ENCODE results near the gene ENHO.

The ENHO gene

DNA sequence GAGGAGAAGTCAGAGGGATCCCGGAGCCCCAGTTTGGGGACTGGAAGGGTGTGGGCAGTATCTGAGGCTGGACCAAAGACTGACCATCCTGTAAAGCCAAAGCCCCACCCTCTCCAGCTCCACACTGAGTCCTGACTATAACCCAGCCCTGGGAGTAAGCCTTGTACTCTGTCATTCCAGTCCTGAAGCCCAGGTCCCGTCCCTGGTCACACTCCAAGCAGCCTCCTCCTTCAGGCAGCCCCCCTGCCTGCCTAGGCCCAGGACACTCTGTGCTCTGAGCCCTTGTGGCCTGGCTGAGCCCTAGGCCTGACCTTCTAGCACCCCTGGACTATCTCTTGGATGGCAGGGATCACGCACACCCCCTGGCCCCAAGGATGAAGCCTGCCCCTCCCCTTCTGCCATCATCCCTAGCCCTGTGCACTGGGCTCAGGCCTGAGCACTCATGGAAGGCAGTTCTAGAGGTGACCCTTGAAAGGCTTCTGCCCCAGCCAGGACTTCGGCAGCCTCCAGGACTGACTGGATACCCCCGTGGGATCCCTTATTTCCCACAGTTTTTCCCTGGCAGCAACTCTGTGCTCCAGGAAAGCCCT, 28.0 kb upstream of the ENHO start:
- no peak overlapping the region for H3K27ac ChIP-seq
- TF ChIP-seq ZFX (IDR thresholded peaks at IDR 0.05) (no peak), CTCF (conservative IDR thresholded peaks at IDR 0.05) (no peak)

GRCh38 chr9:34550016-34550680, 27.4 kb upstream of the ENHO start:
- TF ChIP-seq CTCF (conservative IDR thresholded peaks at IDR 0.05): no peak
- TF ChIP-seq ZFX (IDR thresholded peaks at IDR 0.05): no peak
- H3K27ac ChIP-seq: no peak overlapping the region

DNA sequence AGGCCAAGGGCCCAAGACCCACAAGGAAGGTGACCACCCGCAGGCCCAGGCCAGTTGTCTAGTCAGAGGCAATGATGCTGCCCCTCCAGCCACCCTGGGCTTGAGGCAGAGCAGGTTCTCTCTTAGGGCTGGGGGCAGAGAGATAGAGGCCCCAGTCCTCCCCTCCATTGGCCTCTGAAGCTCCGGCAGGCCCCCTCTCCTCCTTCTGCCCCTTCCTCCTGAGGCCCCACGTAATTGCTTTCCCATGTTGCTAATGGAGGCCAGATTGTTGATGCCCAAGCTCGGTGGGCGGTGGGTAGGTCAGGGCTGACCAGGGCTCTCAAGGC, 26.6 kb upstream of the ENHO start:
- TF ChIP-seq CTCF (conservative IDR thresholded peaks at IDR 0.05) (no peak), ZFX (IDR thresholded peaks at IDR 0.05) (no peak)
- H3K27ac ChIP-seq: no peak overlapping the region

GRCh38 chr9:34547960-34548611, 25.3 kb upstream of the ENHO start:
- H3K27ac ChIP-seq: no peak overlapping the region
- TF ChIP-seq ZFX (IDR thresholded peaks at IDR 0.05) (no peak), CTCF (conservative IDR thresholded peaks at IDR 0.05) (peak; percentile 93)

DNA sequence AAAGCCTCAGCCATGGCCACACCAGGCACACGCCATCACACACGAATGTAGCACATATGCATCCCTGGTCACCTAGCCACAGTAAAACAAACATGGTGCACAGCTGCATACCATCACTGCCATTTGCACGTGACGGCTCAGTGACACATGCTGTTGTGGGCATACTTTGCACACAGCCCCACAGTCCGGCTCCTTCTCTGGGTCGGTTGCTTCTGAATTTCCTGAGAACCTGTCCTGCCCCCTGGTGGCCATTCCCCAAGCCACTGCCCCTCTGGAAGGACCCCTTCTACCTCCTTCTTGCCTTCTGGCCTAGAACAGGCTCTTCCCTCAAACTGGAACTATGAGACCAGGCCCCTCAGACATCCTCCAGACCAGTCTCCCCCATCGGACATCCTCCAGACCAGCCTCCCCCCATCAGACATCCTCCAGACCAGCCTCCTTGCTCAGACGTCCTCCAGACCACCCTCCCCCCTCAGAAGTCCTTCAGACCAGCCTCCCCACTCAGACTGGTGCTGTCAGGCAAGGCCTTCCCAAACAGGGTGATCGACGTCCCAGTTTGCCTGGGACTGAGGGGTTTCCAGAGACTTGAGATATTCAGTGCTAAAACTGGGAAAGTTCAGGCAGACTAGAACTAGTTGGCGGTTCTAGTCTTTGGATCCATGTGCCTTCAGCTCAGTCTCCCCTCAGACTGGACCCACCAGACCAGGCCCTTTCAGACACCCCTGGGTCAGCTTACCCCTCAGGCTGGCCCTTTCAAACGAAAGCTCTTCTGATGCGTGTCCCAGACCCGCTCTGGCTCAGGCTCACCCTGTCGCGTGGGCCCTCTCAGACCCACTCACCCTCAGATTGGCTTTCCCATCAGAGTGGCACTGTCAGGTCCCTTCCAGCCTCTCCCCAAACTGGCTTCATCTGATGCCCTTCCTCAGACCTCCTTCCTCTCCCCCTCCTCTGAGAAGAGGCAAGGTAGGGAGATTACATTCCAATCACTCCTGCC, 24.3 kb upstream of the ENHO start:
- H3K27ac ChIP-seq: peak overlapping the region; percentile 64; the same call in 1 of the 2 replicates
- TF ChIP-seq CTCF (conservative IDR thresholded peaks at IDR 0.05): peak; percentile 77
- no peak for TF ChIP-seq ZFX (IDR thresholded peaks at IDR 0.05)

- TF ChIP-seq ZFX (IDR thresholded peaks at IDR 0.05) (no peak), CTCF (conservative IDR thresholded peaks at IDR 0.05) (no peak)
- H3K27ac ChIP-seq: peak overlapping the region; percentile 64
These were observed 23.5 kb upstream of the ENHO start for GRCh38 chr9:34546102-34546833.

Data from C4-2B (cell line).